HepG2 (cell line): ENCODE results near the gene C20orf204. TPM values are rescaled to one million over a fixed set of nuclear protein-coding genes. Genes with fewer than 3 reads are reported as not detected.

Source experiments
- ATAC-seq: fragments of 200-7000 bp; cut with Tn5 transposase; 3 replicates; pipeline ENCODE4 v1.9.1; 2020; ENCODE audit warnings: mild to moderate bottlenecking, moderate library complexity
- BruUV-seq: library from RNA; stranded (reverse); fragments of 400-500 nt; replicated peaks from 2 replicates; lab custom pipeline; 2021; lab: Mats Ljungman, UMichigan
- CTCF ChIA-PET: fragments of 300-600 bp; formaldehyde crosslinking; extraction: SDS; loops from one replicate; lab custom pipeline; 2021; ENCODE audit warnings: low total read pairs, inconsistent platforms, low intra/inter-chr PET ratio; lab: Yijun Ruan, JAX
- POLR2A ChIA-PET: fragments of 350-600 bp; sonication (Branson Sonifier 250); formaldehyde crosslinking; loops from one replicate; lab custom pipeline; 2020; ENCODE audit warnings: antibody characterized with exemption, inconsistent platforms; lab: Yijun Ruan, JAX
- DNase-seq: peaks from one replicate; pipeline ENCODE4 v3.0.0-alpha.2; 2015; ENCODE audit warnings: low spot score
- FAIRE-seq: peaks from 3 replicates; lab custom pipeline; 2011; peaks lifted over from hg19 to GRCh38; lab: Jason Lieb, UNC
- H2AFZ ChIP-seq: one replicate; pipeline ENCODE4 v1.6.1; 2011; ENCODE audit warnings: low read length, inconsistent platforms
- H3K27ac ChIP-seq: fragments of 300-600 bp; 3 replicates; pipeline ENCODE4 v1.8.0; 2011; ENCODE audit warnings: mixed run types, mild to moderate bottlenecking, mixed read lengths, low read length, inconsistent platforms; ENCODE audit not compliant: insufficient read depth; ENCODE audit errors: extremely low read length
- H3K27me3 ChIP-seq, 2 experiments: fragments of 200-600 bp in 1 of 2; 2 replicates in 1 of 2; 3 replicates in 1 of 2; pipeline versions ENCODE4 v1.6.0 to v1.8.0; 2011; ENCODE audit warnings: low read length in 2 of 2, mild to moderate bottlenecking in 2 of 2, moderate library complexity in 2 of 2, inconsistent platforms in 1 of 2; ENCODE audit not compliant: insufficient read depth in 2 of 2, control insufficient read depth in 1 of 2
- H3K36me3 ChIP-seq, 2 experiments: fragments of 200-600 bp in 1 of 2; replicated peaks in 1 of 2; 2 replicates in 1 of 2; 3 replicates in 1 of 2; pipeline versions ENCODE4 v1.5.1 to v1.8.0; 2011; ENCODE audit warnings: low read length in 2 of 2, inconsistent platforms in 1 of 2; ENCODE audit not compliant: insufficient read depth in 2 of 2, control insufficient read depth in 1 of 2
- H3K4me1 ChIP-seq: 2 replicates; pipeline ENCODE4 v1.5.1; 2012; ENCODE audit warnings: low read length, inconsistent platforms; ENCODE audit not compliant: insufficient read depth
- H3K4me2 ChIP-seq: 2 replicates; pipeline ENCODE4 v1.6.0; 2011; ENCODE audit warnings: low read depth, low read length, inconsistent platforms
- H3K4me3 ChIP-seq, 3 experiments: fragments of 200-600 bp in 1 of 3; sonication (generic), shearing (Covaris generic) in 1 of 3; replicated peaks in 1 of 3; 2 replicates each; pipeline ENCODE4 v1.5.1; 2011 to 2016; ENCODE audit warnings: low read length in 3 of 3, inconsistent platforms in 2 of 3, low read depth in 2 of 3, mild to moderate bottlenecking in 2 of 3, control low read depth in 1 of 3, mixed read lengths in 1 of 3; ENCODE audit not compliant: insufficient read depth in 1 of 3
- H3K79me2 ChIP-seq: one replicate; pipeline ENCODE4 v1.6.1; 2011; ENCODE audit warnings: low read length, inconsistent platforms; ENCODE audit not compliant: insufficient read depth
- H3K9ac ChIP-seq: 2 replicates; pipeline ENCODE4 v1.6.0; 2011; ENCODE audit warnings: mild to moderate bottlenecking, low read depth, low read length, inconsistent platforms; ENCODE audit not compliant: insufficient read depth
- H3K9me3 ChIP-seq: 2 replicates; pipeline ENCODE4 v1.5.1; 2012; ENCODE audit warnings: mild to moderate bottlenecking, low read length
- H4K20me1 ChIP-seq: 2 replicates; pipeline ENCODE4 v1.6.0; 2011; ENCODE audit warnings: inconsistent platforms, mild to moderate bottlenecking, low read length, moderate library complexity; ENCODE audit not compliant: insufficient read depth
- AGO2 ChIP-seq: fragments of 200-400 bp; formaldehyde crosslinking; optimal IDR thresholded peaks from 2 replicates; pipeline ENCODE3; 2017; ENCODE audit warnings: mild to moderate bottlenecking, low read depth, low read length, moderate library complexity
- AKAP8 ChIP-seq: sonication (generic); formaldehyde crosslinking; IDR thresholded peaks from 2 replicates; pipeline ENCODE4 v1.5.1; 2020; ENCODE audit warnings: mild to moderate bottlenecking, missing genetic modification reagents
- GPN1 ChIP-seq: sonication (generic); formaldehyde crosslinking; IDR thresholded peaks from 2 replicates; pipeline ENCODE4 v1.5.1; 2020; ENCODE audit warnings: missing genetic modification reagents, borderline replicate concordance
- HCFC1 ChIP-seq: fragments of 150-350 bp; IDR thresholded peaks from 2 replicates; pipeline ENCODE4 v1.6.1; 2014; ENCODE audit warnings: low read depth, low read length
- MTA1 ChIP-seq: sonication (generic); formaldehyde crosslinking; IDR thresholded peaks from 2 replicates; pipeline ENCODE4 v1.4.0; 2020; ENCODE audit warnings: missing genetic modification reagents, mild to moderate bottlenecking, borderline replicate concordance
- ZBTB38 ChIP-seq: sonication (generic); formaldehyde crosslinking; IDR thresholded peaks from 2 replicates; pipeline ENCODE4 v1.5.1; 2020; ENCODE audit warnings: mild to moderate bottlenecking, missing genetic modification reagents
- ZNF563 ChIP-seq: sonication (generic); formaldehyde crosslinking; IDR thresholded peaks from 2 replicates; pipeline ENCODE4 v1.8.0; 2022; ENCODE audit warnings: mild to moderate bottlenecking, moderate library complexity, missing genetic modification reagents
- ZNF678 ChIP-seq: sonication (generic); formaldehyde crosslinking; IDR thresholded peaks from 2 replicates; pipeline ENCODE4 v1.4.0; 2020; ENCODE audit warnings: mild to moderate bottlenecking, missing genetic modification reagents
- ZNF768 ChIP-seq: sonication (generic); formaldehyde crosslinking; IDR thresholded peaks from 2 replicates; pipeline ENCODE4 v1.4.0; 2020; ENCODE audit warnings: missing genetic modification reagents
- WGBS: methylation state at CpG from one replicate; pipeline ENCODE4 v1.1.6; 2017; ENCODE audit warnings: low lambda C conversion rate; 5-methylcytosine and 5-hydroxymethylcytosine counted together
- in situ Hi-C: cut with HindIII; loops from 2 replicates; pipeline ENCODE4 v1.10.0; 2017; ENCODE audit warnings: low pct_unique_long_range_greater_than_20kb; ENCODE audit not compliant: extremely low pct_ligation_motif_present
- intact Hi-C: fragments of 100-400 bp; cut with micrococcal nuclease; formaldehyde crosslinking; loops from one replicate; pipeline ENCODE4 v1.10.0; 2022; ENCODE audit not compliant: unreplicated experiment
- polyA plus RNA-seq, 8 experiments: library from polyadenylated mRNA; depleted of rRNA in 3 of 8; stranded (reverse) in 7 of 8; unstranded in 1 of 8; fragments of >200 nt; fragmentation: Illumina TruSeq in 4 of 8; extraction: Trizol in 4 of 8; gene quantifications; 2 replicates each; pipeline versions ENCODE4 v1.2.1 to v1.2.3, GENCODE V29; 2011 to 2016; ENCODE audit warnings: low read depth in 4 of 8, missing spikeins in 1 of 8, mixed read lengths in 1 of 8; ENCODE audit not compliant: insufficient read depth in 1 of 8
- total RNA-seq, 5 experiments: library from RNA; depleted of rRNA; stranded (reverse); fragments of >200 nt; fragmentation: Illumina TruSeq; extraction: Trizol; gene quantifications; 2 replicates each; pipeline ENCODE4 v1.2.3, GENCODE V29; 2016; ENCODE audit warnings: low read depth in 1 of 5
- TF ChIP-seq, protein P1 (sequence below): sonication (generic); formaldehyde crosslinking; IDR thresholded peaks from 2 replicates; pipeline ENCODE4 v1.4.0; 2020; ENCODE audit warnings: missing genetic modification reagents

The C20orf204 gene
- total and polyA plus RNA-seq, 2 of the 13 experiments (the other 11 are each of a cell fraction or from before 2014, with no cell fraction given), result 22.1 to 80.0 TPM

DNA sequence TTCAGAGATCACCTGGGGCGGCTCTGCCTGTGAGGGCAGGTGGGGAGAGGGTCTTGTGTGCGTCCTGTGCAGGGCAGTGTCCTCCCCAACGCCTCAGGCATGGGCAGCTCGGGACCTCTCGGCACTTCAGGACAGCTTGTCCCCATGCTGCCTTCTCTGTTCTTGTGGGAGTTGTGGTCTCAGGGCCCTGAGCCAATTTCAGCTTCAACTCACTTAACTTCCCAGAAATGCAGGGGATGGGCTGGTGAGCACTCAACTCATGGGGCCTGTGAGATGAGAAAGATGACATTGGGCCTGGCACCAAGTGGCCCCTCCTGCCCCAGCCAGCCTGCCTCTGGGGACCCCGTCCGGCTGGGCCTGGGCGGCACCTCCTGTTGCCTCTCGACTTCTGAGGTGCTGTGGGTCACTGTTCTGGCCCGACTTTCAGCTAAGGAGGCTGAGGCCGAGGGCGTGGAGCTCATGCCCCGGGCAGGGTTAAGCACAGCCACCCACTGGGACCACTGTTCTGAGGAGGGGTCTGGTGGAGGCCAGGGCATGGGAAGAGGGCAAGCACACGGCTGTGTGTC lies 36.6 kb downstream of the C20orf204 start:
- in situ Hi-C loops (no loop called here), intact Hi-C loops (no loop called here)
- Histone ChIP-seq H3K27ac (no peak overlapping the region), H3K79me2 (no peaks in the 10 kb centered on the region), H3K4me2 (no peak overlapping the region), H4K20me1 (no peaks in the 10 kb centered on the region), H3K27me3 (peaks cover 0 to 11% of the 10 kb centered on the region in 2 experiments; a peak in 1 of 5 replicates), H3K9me3 (no peaks in the 10 kb centered on the region), H3K4me1 (peaks cover 9% of the 10 kb centered on the region; the same call in 1 of the 2 replicates), H3K36me3 (no peaks in the 10 kb centered on the region), H3K4me3 (no peak overlapping the region), H2AFZ (no peak overlapping the region), H3K9ac (no peak overlapping the region)
- no TSS peak for BruUV-seq
- FAIRE-seq (no peak), DNase-seq (no peak), ATAC-seq (no peak)
- CTCF ChIA-PET, result no interaction called here
- WGBS, result 72% methylated on average over 14 of the region's 14 CpGs
- TF ChIP-seq ZNF563 (CRISPR knock-in tag) (no peak), AGO2 (peak; percentile 11), ZNF678 (CRISPR knock-in tag) (no peak), GPN1 (CRISPR knock-in tag) (no peak), HCFC1 (no peak)
- TF ChIP-seq, protein P1, sequence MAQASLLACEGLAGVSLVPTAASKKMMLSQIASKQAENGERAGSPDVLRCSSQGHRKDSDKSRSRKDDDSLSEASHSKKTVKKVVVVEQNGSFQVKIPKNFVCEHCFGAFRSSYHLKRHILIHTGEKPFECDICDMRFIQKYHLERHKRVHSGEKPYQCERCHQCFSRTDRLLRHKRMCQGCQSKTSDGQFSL, result no peak
- POLR2A ChIA-PET, result interaction anchor here (0.9 to 1.0 kb wide), 2 partner anchors 18 to 37 kb away, joined by 3 read pairs; partner anchors contain the start of gene C20orf204

DNA sequence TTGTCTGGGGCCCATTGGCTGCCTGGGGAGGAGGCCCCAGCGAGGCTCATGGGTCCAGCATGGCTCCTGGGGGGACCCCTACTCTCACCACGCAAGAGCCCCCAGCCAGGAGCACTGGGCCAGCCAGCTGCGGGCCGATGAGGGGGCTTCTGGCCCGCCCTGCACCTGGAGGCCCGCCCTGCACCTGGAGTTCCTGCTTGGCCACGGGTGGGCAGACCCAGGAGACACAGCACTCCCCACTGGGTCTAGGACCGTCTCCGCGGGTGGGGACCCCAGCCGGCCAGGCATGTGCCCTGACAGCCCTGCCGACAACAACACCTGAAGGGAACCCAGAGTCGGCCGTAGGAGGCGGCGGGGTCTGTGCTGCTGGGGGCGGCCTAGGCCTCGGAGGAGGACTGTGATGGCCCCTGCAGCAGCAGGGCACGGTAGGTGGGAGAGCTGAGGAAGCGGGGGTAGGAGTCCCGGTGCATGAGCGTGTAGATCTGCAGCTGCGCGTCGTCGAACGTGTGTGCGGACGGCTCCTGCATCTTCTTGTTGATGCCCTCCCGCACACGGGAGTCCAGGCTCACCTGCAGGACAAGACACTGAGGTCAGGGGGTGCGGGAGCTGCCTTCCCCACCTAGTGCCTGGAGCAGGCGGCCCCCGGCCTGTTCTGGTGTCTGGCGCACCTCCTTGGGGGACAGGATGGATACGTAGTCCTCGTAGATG lies 37.6 kb downstream of the C20orf204 start:
- H3K9ac ChIP-seq, result no peak overlapping the region
- CTCF ChIA-PET, result no interaction called here
- no peak for ATAC-seq
- no peak for FAIRE-seq
- H3K9me3 ChIP-seq, result no peaks in the 10 kb centered on the region
- no peaks in the 10 kb centered on the region for H4K20me1 ChIP-seq
- H3K79me2 ChIP-seq, result no peaks in the 10 kb centered on the region
- peaks cover 18% of the 10 kb centered on the region for H3K4me1 ChIP-seq
- no peak overlapping the region for H3K4me2 ChIP-seq
- in situ Hi-C loops (no loop called here), intact Hi-C loops (no loop called here)
- H3K36me3 ChIP-seq, result no peaks in the 10 kb centered on the region
- TF ChIP-seq ZNF768 (CRISPR knock-in tag), result no peak
- TF ChIP-seq ZBTB38 (CRISPR knock-in tag), result 0 out of 2 replicates have a peak, but pooled peaks have one; percentile 21
- 0 out of 2 replicates have a peak, but pooled peaks have one; percentile 17 for TF ChIP-seq MTA1 (CRISPR knock-in tag)
- TF ChIP-seq AKAP8 (CRISPR knock-in tag), result 0 out of 2 replicates have a peak, but pooled peaks have one; percentile 29
- 0 out of 5 replicates have a peak, but pooled peaks cover 0 to 4% of the 10 kb centered on the region in 2 experiments for H3K27me3 ChIP-seq
- H2AFZ ChIP-seq, result no peak overlapping the region
- DNase-seq, result no peak
- H3K27ac ChIP-seq, result no peak overlapping the region
- no peak overlapping the region for H3K4me3 ChIP-seq
- 93% methylated on average over 37 of the region's 37 CpGs for WGBS
- POLR2A ChIA-PET, result interaction anchor here (1.0 kb wide), 1 partner anchor 10 kb away, joined by 3 read pairs; no protein-coding TSS in a partner anchor
- no TSS peak for BruUV-seq
